ENCODE data around the gene OGDH. TPM values are rescaled to one million over a fixed set of nuclear protein-coding genes. Genes with fewer than 3 reads are reported as not detected.

Gene OGDH
- total RNA-seq, 4 donors from 2014 or later, result 74.0 to 160 (median 143) TPM

- TF ChIP-seq POLR2A (IDR thresholded peaks at IDR 0.05) (no peak), CTCF (IDR thresholded peaks at IDR 0.05) (no peak), POLR2AphosphoS5 (IDR thresholded peaks at IDR 0.05) (no peak), EP300 (IDR thresholded peaks at IDR 0.05; ENCODE audit: low read depth) (no peak)
- in situ Hi-C loops (cut with MboI; ENCODE audit: low pct_ligation_motif_present in 1 of 4, low pct_unique_long_range_greater_than_20kb in 1 of 4, low sequenced_read_pairs in 3 of 4), result no loop called here
- peak overlapping the region; percentile 13 to 67 (median 59) for H3K27ac ChIP-seq
- no peaks in the 10 kb centered on the region for H3K9me3 ChIP-seq
- WGBS, 2 donors (ENCODE audit: low coverage in 1 of 2), result 74 to 83% methylated on average over 2 to 5 of the region's 5 CpGs
- H3K36me3 ChIP-seq, result no peaks in the 10 kb centered on the region
- DNase-seq, result no peak
- H3K4me1 ChIP-seq, result peaks cover 22 to 71% (median 42%) of the 10 kb centered on the region in 4 donors
- H3K4me3 ChIP-seq, result no peak overlapping the region
- intact Hi-C loops (cut with DNase I; ENCODE audit: low total_unique reads), result no loop called here
- H3K27me3 ChIP-seq, result no peaks in the 10 kb centered on the region
Measured at GRCh38 chr7:44615793-44616192, 9.4 kb downstream of the OGDH start.

GRCh38 chr7:44616545-44616944 lies 10.1 kb downstream of the OGDH start:
- DNase-seq, result no peak
- in situ Hi-C loops (cut with MboI; ENCODE audit: low pct_ligation_motif_present in 1 of 4, low pct_unique_long_range_greater_than_20kb in 1 of 4, low sequenced_read_pairs in 3 of 4) (no loop called here), intact Hi-C loops (cut with DNase I; ENCODE audit: low total_unique reads) (no loop called here)
- Histone ChIP-seq H3K27me3 (no peaks in the 10 kb centered on the region), H3K27ac (peak overlapping the region in 1 of 4 donors; percentile 65), H3K9me3 (no peaks in the 10 kb centered on the region), H3K4me1 (peaks cover 27 to 79% (median 47%) of the 10 kb centered on the region in 4 donors), H3K36me3 (no peaks in the 10 kb centered on the region), H3K4me3 (no peak overlapping the region)
- TF ChIP-seq EP300 (IDR thresholded peaks at IDR 0.05; ENCODE audit: low read depth) (no peak), POLR2A (IDR thresholded peaks at IDR 0.05) (no peak), CTCF (IDR thresholded peaks at IDR 0.05) (no peak), POLR2AphosphoS5 (IDR thresholded peaks at IDR 0.05) (no peak)
- WGBS, 2 donors (ENCODE audit: low coverage in 1 of 2), result 84 to 88% methylated on average over 11 to 12 of the region's 12 CpGs

- Histone ChIP-seq H3K27ac (peak overlapping the region in 1 of 4 donors; percentile 35), H3K4me3 (no peak overlapping the region), H3K4me1 (peaks cover 29 to 87% (median 55%) of the 10 kb centered on the region in 4 donors), H3K9me3 (no peaks in the 10 kb centered on the region), H3K27me3 (no peaks in the 10 kb centered on the region), H3K36me3 (no peaks in the 10 kb centered on the region)
- no peak for DNase-seq
- TF ChIP-seq EP300 (IDR thresholded peaks at IDR 0.05; ENCODE audit: low read depth) (no peak), CTCF (IDR thresholded peaks at IDR 0.05) (no peak), POLR2AphosphoS5 (IDR thresholded peaks at IDR 0.05) (no peak), POLR2A (IDR thresholded peaks at IDR 0.05) (no peak)
- in situ Hi-C loops (cut with MboI; ENCODE audit: low pct_ligation_motif_present in 1 of 4, low pct_unique_long_range_greater_than_20kb in 1 of 4, low sequenced_read_pairs in 3 of 4), result no loop called here
- intact Hi-C loops (cut with DNase I; ENCODE audit: low total_unique reads), result no loop called here
- WGBS, 2 donors (ENCODE audit: low coverage in 1 of 2), result 42% methylated on average over 2 of the region's 2 CpGs; no CpG with 5 or more reads in 1 of the 2 donors
Measured at GRCh38 chr7:44617225-44617890, 10.9 kb downstream of the OGDH start.

GRCh38 chr7:44618045-44618444 lies 11.6 kb downstream of the OGDH start:
- no peaks in the 10 kb centered on the region for H3K9me3 ChIP-seq
- no peaks in the 10 kb centered on the region for H3K27me3 ChIP-seq
- no peak overlapping the region for H3K4me3 ChIP-seq
- no peak for DNase-seq
- no peaks in the 10 kb centered on the region for H3K36me3 ChIP-seq
- TF ChIP-seq POLR2AphosphoS5 (IDR thresholded peaks at IDR 0.05) (no peak), CTCF (IDR thresholded peaks at IDR 0.05) (no peak), EP300 (IDR thresholded peaks at IDR 0.05; ENCODE audit: low read depth) (no peak), POLR2A (IDR thresholded peaks at IDR 0.05) (no peak)
- in situ Hi-C loops (cut with MboI; ENCODE audit: low pct_ligation_motif_present in 1 of 4, low pct_unique_long_range_greater_than_20kb in 1 of 4, low sequenced_read_pairs in 3 of 4) (no loop called here), intact Hi-C loops (cut with DNase I; ENCODE audit: low total_unique reads) (no loop called here)
- peaks cover 32 to 92% (median 61%) of the 10 kb centered on the region in 4 donors for H3K4me1 ChIP-seq
- 85 to 88% methylated on average over 1 of the region's 1 CpG for WGBS, 2 donors (ENCODE audit: low coverage in 1 of 2)
- H3K27ac ChIP-seq, result peak overlapping the region in 2 of 4 donors; percentile 34 to 35

Measured in transverse colon (tissue), 4 donors.